Left lung (tissue), 10 donors: ENCODE data around the gene ALDH16A1. TPM values are rescaled to one million over a fixed set of nuclear protein-coding genes. Genes with fewer than 3 reads are reported as not detected.

Source experiments
- ATAC-seq: fragments of 200-7000 bp; cut with Tn5 transposase; one replicate; pipeline ENCODE4 v1.9.1; 2020; ENCODE audit warnings: moderate library complexity
- DNase-seq, 4 donors: peaks; one replicate each; pipeline ENCODE4 v3.0.0-alpha.2; 2013 to 2020
- H3K27ac ChIP-seq, 2 donors: fragments of 200-600 bp; sonication (generic) in 1 of 2; one replicate each; pipeline versions ENCODE4 v1.5.0 to v1.8.0; 2020 to 2021
- H3K27me3 ChIP-seq, 2 donors: fragments of 200-600 bp; sonication (generic) in 1 of 2; one replicate each; pipeline versions ENCODE4 v1.5.0 to v1.8.0; 2020 to 2021
- H3K36me3 ChIP-seq, 2 donors: fragments of 200-600 bp; sonication (generic) in 1 of 2; one replicate each; pipeline versions ENCODE4 v1.5.0 to v1.8.0; 2020 to 2021
- H3K4me1 ChIP-seq, 2 donors: fragments of 200-600 bp; one replicate each; pipeline ENCODE4 v1.8.0; 2021
- H3K4me3 ChIP-seq, 2 donors: fragments of 200-600 bp; sonication (generic) in 1 of 2; one replicate each; pipeline versions ENCODE4 v1.5.0 to v1.8.0; 2020 to 2021; ENCODE audit warnings: mild to moderate bottlenecking in 1 of 2
- H3K9me3 ChIP-seq, 2 donors: fragments of 200-600 bp; sonication (generic) in 1 of 2; one replicate each; pipeline versions ENCODE4 v1.5.0 to v1.8.0; 2020 to 2021
- intact Hi-C, 2 donors: fragments of 100-400 bp; cut with DNase I; formaldehyde crosslinking; loops; one replicate each; pipeline versions ENCODE4 v1.11.2 to v1.14.2; 2022
- polyA plus RNA-seq, 6 donors: library from polyadenylated mRNA; unstranded; fragments of 120-200 nt; gene quantifications; one replicate each; pipeline ENCODE4 v1.2.1, GENCODE V29; 2013; ENCODE audit not compliant: insufficient read length in 6 of 6
- total RNA-seq, 2 donors: library from RNA; stranded (reverse); fragmentation: NEBNext Ultra II Directional; extraction: Animal tissue kit (Norgen Biotek cat#: 25700); gene quantifications; one replicate each; pipeline ENCODE4 v1.2.1, GENCODE V29; 2021
- TF ChIP-seq, protein P1 (sequence below), 2 donors: fragments of 200-600 bp; sonication (generic) in 1 of 2; IDR thresholded peaks; one replicate each; pipeline versions ENCODE4 v1.5.0 to v1.8.0; 2021; ENCODE audit warnings: antibody characterized with exemption in 2 of 2
- donor health status: DM: no; HTN: yes; CAD: no.
- donor health status: DM: no; HTN: no; CAD: no.

Gene ALDH16A1
- total and polyA plus RNA-seq, 8 donors, result 12.6 to 54.2 (median 18.1) TPM

DNA sequence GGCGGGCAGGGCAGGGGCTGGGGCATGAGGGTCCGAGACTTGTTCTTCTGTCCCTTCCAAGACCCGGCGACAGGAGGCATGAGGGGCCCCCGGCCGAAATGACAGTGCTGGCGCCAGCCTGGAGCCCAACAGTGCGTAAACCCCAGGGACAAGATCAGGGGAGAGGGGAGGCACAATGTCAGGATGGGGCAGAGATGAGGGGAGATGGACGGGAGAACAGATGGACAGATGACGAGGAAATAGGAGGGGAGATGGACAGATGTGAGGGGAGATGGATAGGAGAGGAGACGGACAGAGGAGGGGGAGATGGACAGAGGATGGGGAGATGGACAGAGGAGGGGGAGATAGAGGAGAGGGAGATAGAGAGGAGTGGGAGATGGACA lies 21.5 kb downstream of the ALDH16A1 start:
- H3K36me3 ChIP-seq, result peaks cover 0 to 9% of the 10 kb centered on the region in 2 donors
- H3K27ac ChIP-seq, result peak overlapping the region; percentile 65 to 83
- no peak for DNase-seq
- H3K9me3 ChIP-seq, result no peaks in the 10 kb centered on the region
- no peaks in the 10 kb centered on the region for H3K27me3 ChIP-seq
- no peak for ATAC-seq
- H3K4me1 ChIP-seq, result peaks cover 0 to 28% of the 10 kb centered on the region in 2 donors
- intact Hi-C loops, result no loop called here
- peak overlapping the region; percentile 55 to 58 for H3K4me3 ChIP-seq
- TF ChIP-seq, protein P1, sequence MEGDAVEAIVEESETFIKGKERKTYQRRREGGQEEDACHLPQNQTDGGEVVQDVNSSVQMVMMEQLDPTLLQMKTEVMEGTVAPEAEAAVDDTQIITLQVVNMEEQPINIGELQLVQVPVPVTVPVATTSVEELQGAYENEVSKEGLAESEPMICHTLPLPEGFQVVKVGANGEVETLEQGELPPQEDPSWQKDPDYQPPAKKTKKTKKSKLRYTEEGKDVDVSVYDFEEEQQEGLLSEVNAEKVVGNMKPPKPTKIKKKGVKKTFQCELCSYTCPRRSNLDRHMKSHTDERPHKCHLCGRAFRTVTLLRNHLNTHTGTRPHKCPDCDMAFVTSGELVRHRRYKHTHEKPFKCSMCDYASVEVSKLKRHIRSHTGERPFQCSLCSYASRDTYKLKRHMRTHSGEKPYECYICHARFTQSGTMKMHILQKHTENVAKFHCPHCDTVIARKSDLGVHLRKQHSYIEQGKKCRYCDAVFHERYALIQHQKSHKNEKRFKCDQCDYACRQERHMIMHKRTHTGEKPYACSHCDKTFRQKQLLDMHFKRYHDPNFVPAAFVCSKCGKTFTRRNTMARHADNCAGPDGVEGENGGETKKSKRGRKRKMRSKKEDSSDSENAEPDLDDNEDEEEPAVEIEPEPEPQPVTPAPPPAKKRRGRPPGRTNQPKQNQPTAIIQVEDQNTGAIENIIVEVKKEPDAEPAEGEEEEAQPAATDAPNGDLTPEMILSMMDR (IDR thresholded peaks at IDR 0.05), result no peak

DNA sequence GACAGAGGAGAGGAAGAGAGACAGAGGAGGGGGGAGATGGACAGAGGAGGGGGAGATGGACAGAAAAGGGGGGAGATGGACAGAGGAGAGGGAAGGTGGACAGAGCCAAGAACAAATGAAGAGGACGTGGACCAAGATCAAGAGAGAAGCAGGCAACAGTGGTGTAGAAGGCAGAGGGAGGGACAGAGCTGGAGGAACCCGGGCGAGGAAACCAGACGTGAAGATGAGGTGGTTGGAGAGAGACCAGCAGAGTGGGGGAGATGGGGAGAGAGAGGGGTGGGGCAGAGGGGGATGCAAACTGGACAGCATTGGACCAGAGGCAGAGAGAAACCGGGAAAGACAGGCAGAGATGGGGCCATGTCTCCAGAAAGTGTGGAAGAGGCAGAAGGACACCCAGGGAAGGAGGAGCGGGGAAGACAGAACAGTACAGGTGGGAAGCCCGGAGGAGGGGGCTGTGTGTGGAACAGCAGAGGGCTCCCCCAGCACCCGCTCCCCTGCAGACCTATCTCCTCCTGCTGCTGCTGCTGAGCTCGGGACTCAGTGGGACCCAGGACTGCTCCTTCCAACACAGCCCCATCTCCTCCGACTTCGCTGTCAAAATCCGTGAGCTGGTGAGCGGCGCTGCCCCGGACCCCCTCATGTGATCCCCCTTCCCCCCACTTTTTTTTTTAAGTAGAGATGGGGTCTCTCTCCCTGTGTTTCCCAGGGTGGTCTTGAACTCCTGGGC lies 22.3 kb downstream of the ALDH16A1 start:
- Histone ChIP-seq H3K27ac (no peak overlapping the region), H3K36me3 (peaks cover 0 to under 1% of the 10 kb centered on the region in 2 donors), H3K4me1 (peaks cover 0 to 23% of the 10 kb centered on the region in 2 donors), H3K4me3 (peak overlapping the region in 1 of 2 donors; percentile 58), H3K27me3 (no peaks in the 10 kb centered on the region), H3K9me3 (no peaks in the 10 kb centered on the region)
- TF ChIP-seq, protein P1 (IDR thresholded peaks at IDR 0.05), result no peak
- intact Hi-C loops, result no loop called here
- DNase-seq, result no peak
- ATAC-seq, result no peak

DNA sequence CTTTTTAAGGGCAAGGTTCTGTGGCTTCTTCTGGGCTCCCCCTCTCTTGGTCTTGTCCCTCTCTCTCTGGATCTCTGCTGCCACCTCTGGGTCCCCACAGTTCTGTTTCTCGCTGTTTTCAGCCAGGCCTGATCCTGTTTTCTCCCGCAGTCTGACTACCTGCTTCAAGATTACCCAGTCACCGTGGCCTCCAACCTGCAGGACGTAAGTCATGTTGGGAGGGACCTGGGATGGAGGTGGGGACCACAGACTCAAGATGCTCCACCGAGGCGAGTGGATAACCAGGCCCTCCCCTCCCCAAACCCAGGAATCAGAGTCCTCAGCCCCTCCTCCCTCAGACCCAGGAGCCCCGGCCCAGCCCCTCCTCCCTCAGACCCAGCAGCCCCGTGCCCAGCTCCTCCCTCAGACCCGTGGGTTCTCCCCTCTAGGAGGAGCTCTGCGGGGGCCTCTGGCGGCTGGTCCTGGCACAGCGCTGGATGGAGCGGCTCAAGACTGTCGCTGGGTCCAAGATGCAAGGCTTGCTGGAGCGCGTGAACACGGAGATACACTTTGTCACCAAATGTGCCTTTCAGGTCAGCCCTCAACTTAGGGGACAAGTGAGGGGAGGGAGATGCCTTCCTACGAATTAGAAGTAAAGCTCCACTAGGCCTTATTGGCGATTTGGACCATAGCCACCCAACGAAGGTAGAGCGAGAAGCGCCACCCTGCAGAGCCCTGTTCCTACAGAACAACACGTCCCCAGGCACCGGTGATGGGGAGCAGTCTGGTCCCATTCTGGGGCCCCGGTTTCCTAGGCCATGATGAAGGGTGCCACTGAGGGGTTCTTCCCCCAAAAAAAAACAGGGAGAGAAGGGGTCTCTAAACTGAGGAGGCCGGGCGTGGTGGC lies 23.2 kb downstream of the ALDH16A1 start:
- H3K4me1 ChIP-seq, result peaks cover 0 to 23% of the 10 kb centered on the region in 2 donors
- TF ChIP-seq, protein P1 (IDR thresholded peaks at IDR 0.05), result peak; percentile 14 to 36
- ATAC-seq (peak; percentile 20), DNase-seq (peak in 1 of 4 donors; percentile 68)
- H3K27me3 ChIP-seq, result no peaks in the 10 kb centered on the region
- no peaks in the 10 kb centered on the region for H3K9me3 ChIP-seq
- H3K27ac ChIP-seq, result no peak overlapping the region
- H3K36me3 ChIP-seq, result no peaks in the 10 kb centered on the region
- peak overlapping the region in 1 of 2 donors; percentile 58 for H3K4me3 ChIP-seq
- intact Hi-C loops, result no loop called here

DNA sequence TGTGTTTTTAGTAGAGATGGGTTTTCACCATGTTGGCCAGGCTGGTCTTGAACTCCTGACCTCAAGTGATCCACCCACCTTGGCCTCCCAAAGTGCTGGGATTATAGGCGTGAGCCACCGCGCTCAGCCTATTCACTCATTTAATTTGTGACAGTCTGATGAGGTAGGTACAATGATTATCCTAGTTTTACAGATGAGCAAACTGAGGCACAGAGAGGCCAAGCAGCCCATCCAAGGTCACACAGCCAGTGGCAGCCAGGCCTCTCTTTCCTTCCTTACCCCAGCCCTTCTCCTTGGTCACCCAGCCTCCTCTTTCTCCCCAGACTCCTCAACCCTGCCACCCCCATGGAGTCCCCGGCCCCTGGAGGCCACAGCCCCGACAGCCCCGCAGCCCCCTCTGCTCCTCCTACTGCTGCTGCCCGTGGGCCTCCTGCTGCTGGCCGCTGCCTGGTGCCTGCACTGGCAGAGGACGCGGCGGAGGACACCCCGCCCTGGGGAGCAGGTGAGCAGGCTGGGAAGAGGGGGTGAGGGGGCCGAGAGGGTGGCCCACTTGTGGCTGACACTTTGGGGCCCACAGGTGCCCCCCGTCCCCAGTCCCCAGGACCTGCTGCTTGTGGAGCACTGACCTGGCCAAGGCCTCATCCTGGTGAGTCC lies 27.1 kb downstream of the ALDH16A1 start:
- ATAC-seq (no peak), DNase-seq (no peak)
- Histone ChIP-seq H3K4me3 (no peak overlapping the region), H3K9me3 (no peaks in the 10 kb centered on the region), H3K27me3 (no peaks in the 10 kb centered on the region), H3K4me1 (peaks cover 0 to 11% of the 10 kb centered on the region in 2 donors), H3K27ac (no peak overlapping the region), H3K36me3 (peaks cover 0 to 8% of the 10 kb centered on the region in 2 donors)
- intact Hi-C loops, result no loop called here
- TF ChIP-seq, protein P1 (IDR thresholded peaks at IDR 0.05), result no peak
